NCI-H2081 treated with DMSO at 0.1 percent for 48 hours (cell line): ENCODE measurements around the gene TMEM217.
"Not testable (repeated sequence)": the region's sequence is repeated elsewhere in the genome, so short reads cannot be mapped to it uniquely, and the experiment has no call there.

Experiments
- DNase-seq: peaks from one replicate; lab custom pipeline; 2025; lab: John Stamatoyannopoulos, UW

The TMEM217 gene

DNA sequence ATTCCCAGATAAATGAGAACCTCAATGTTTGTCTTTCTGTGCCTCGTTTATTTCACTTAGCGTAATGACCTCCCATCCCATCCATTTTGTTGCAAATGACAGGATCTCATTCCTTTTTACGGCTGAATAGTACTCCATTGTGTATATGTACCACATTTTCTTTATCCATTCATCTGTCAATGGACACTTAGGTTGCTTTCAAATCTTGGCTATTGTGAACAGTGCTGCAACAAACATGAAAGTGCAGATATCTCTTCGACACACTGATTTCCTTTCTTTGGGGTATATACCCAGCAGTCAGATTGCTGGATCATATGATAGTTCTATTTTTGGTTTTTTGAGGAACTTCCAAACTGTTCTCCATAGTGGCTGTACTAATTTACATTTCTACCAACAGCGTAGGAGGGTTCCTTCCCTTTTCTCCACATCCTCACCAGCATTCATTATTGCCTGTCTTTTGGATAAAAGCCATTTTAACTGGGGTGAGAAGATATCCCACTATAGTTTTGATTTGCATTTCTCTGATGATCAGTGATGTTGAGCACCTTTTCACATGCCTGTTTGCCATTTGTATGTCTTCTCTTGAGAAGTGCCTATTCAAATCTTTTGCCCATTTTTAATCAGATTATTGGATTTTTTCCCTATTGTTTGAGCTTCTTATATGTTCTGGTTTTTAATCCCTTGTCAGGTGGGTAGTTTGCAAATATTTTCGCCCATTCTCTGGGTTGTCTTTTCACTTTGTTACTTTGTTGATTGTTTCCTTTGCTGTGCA, 71.8 kb downstream of the TMEM217 start:
- DNase-seq, result not testable (repeated sequence)

DNA sequence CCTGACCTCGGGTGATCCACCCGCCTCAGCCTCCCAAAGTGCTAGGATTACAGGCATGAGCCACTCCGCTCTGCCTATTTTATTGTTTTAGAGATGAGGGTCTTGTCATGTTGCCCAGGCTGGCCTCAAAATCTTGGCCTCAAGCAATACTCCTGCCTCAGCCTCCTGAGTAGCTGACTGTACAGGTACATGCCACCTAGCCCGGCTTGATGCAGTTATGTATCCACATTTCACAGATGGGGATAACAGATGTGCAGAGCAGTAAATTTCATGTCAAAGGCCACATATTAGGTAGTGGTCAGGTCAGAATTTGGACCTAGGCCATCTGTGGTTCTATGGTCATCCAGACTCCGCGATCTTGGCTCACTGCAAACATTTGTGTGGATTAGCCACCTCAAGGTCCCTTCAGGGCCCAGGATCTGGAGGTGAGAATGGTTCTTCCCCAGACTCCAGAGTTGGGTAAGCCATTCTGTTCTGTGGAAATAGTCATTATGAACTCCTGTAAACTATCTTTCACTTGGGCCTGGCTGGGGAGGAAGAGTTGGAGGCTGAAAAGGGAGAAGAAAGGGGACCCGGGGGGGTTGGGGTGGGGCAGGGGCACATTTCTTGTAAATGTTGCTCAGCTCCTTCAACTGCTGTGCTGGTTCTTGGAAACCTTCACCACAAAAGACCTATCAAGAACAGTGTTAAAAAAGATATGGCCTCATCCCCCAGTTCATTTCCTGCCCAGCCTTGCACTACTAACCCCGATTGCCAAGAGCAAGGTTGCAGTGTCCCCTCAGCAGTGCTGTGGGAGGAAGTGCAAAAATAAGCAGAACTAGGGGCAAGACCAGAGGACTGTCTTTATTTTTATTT, 75.0 kb downstream of the TMEM217 start:
- no peak for DNase-seq

DNA sequence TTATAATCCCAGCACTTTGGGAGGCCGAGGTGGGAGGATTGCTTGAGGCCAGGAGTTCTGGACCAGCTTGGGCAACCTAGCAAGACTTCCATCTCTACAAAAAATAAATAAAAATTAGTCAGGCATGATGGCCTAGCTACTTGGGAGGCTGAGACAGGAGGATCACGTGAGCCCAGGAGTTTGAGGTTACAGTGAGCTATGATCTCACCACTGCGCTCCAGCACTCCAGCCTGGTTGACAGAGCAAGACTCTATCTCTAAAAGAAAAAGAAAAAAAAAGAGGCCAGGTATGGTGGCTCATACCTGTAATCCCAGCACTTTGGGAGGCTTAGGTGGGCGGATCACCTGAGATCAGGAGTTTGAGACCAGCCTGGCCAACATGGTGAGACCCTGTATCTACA, 77.3 kb downstream of the TMEM217 start:
- DNase-seq, result not testable (repeated sequence)

DNA sequence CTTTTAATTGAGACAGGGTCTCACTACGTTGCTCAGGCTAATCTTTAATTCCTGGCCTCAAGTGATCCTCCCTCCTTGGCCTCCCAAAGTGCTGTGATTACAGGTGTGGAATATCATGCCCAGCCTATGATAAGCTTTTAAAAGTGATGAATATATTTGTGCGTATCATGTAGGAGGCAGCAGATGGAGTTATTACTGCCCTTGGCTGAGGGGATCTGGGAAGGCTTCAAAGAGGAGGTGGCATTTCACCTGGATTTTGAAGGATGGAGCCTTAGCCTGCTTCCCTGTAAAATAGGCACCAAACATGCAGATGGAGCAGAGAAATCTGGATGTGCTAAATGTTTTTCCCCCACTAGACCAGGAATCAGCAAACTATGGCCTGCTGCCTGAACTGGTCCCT, 77.9 kb downstream of the TMEM217 start:
- no peak for DNase-seq

DNA sequence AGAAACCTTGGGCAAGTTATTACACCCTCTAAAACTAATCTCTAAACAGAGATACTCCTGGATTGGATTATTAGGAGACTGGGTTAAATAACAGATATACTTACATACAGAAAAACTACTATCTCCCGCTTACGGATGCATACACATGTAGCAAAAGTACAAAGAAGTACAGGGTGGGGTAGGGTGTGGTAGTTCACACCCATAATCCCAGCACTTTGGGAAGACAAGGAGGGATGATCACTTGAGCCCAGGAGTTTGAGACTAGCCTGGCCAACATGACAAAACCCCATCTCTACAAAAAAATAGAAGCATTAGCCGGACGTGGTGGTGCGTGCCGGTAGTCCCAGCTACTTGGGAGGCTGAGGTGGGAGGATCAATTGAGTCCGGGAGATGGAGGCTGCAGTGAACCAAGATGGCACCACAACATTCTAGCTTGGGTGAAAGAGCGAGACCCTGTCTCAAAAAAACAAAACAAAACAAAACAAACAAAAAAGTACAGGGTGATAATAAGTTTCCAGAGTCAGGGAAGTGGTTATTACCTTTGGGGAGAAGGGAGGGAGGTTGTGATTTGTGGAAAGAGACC, 79.9 kb downstream of the TMEM217 start:
- DNase-seq, result no peak

DNA sequence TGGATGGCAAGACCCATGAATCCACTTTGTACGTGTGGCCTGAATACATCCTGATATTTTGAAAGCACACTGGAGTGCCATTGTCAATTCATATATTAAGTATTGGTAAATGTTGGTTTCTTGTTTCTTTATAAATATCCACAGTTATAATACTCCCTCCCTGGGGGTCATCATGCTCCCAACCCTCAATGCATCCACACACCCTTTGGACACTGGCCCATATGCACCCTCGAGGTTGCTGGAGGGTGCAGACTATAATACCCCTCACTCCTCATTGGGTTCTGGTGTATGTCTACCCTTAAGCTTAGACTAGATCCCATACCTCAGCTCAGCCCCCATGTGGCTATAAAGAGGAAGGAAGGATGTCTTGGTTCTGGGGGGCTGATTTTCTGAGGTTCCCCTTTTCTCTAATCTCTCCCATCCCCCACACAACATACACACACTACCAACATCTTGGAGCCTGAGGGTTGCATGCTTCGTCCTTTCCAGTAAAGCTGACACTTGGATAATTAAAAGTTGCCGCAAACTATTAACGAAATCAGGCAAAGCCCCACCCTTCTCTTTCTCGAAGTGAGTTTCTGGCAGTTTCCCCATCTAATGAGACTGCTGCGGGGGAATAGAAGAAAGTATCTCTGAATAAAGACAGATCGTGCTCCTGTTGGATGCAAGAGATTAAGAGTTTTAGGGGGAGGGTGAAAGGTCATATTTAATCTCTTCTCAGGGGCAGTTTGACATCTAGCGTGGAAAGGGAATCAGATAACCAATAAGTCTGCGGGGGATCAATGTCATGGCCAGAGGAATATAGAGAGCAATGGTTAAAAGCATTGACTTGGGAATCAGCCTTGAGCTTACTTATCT, 80.6 kb downstream of the TMEM217 start:
- no peak for DNase-seq

DNA sequence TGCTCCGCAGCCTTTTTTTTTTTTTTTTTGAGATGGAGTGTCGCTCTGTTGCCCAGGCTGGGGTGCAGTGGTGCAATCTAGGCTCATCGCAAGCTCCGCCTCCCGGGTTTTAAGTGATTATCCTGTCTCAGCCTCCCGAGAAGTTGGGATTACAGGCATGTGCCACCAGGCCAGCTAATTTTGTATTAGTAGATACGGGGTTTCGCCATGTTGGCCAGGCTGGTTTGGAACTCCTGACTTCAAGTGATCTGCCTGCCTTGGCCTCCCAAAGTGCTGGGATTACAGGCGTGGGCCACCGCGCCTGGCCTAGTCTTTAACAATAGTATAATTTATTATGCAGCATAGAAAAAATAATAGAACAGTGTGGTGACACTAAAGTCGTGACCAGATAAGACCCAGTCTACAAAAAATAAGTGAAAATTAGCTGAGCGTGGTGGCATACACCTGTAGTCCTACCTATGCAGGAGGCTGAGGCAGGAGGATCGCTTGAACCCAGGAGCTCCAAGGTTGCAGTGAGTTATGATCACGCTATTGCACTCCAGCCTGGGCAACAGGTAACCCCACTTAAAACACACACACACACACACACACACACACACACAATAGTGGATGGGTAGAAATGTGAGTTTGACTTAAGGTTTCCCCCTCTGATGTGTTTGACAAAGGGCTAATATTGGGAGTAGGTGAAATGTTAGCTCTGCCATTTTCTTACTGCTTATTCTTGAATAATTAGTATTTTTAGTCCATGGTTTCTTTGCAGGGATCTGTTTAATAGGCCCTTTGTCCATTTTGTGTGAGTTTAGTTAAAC, 81.5 kb downstream of the TMEM217 start:
- no peak for DNase-seq

DNA sequence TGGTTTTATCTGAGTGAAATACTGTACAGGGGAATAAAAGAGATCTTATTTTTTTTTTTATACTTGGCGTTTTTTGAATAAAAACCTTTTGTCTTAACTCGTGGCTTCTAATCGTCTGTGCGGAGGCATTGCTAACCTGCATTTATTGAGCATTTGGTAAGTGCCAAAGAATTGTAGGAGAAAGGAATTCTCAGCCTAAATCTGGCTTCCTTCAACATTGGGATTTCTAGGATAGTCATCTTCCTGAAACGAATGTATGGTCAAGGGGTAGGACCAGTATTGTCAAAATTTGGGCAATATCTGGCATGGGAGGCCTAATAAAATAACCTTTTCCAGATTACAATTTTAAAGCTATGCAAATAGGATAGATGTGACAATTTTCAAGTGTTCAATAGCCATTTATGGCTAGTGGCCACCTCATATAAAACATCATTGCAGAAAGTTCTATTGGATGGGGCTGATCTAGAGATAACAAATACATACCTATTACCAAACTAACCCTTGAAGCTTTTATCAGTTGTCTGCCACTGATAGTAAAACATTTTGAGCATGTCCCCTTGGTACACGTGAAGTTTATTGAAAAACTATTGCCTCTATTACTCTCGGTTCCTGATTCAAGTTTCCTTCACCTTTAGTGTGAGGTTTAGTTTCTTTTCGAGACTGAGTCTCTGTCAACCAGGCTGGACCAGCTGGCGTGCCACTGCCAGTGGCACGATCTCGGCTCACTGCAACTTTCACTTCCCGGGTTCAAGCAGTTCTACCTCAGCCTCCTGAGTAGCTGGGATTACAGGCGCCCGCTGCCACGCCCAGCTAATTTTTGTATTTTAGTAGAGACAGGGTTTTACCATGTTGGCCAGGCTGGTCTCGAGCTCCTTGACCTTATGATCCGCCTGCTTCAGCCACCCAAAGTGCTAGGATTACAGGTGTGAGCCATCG, 82.3 kb downstream of the TMEM217 start:
- no peak for DNase-seq

DNA sequence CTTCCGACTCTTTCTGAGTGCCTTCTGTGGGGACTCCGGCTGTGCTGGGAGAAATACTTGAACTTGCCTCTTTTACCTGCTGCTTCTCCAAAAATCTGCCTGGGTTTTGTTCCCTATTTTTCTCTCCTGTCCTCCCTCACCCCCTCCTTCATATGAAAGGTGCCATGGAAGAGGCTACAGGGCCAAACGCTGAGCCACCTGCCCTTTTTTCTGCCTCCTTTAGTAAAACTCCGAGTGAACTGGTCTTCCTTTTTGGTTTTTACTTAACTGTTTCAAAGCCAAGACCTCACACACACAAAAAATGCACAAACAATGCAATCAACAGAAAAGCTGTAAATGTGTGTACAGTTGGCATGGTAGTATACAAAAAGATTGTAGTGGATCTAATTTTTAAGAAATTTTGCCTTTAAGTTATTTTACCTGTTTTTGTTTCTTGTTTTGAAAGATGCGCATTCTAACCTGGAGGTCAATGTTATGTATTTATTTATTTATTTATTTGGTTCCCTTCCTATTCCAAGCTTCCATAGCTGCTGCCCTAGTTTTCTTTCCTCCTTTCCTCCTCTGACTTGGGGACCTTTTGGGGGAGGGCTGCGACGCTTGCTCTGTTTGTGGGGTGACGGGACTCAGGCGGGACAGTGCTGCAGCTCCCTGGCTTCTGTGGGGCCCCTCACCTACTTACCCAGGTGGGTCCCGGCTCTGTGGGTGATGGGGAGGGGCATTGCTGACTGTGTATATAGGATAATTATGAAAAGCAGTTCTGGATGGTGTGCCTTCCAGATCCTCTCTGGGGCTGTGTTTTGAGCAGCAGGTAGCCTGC, 83.2 kb downstream of the TMEM217 start:
- no peak for DNase-seq

DNA sequence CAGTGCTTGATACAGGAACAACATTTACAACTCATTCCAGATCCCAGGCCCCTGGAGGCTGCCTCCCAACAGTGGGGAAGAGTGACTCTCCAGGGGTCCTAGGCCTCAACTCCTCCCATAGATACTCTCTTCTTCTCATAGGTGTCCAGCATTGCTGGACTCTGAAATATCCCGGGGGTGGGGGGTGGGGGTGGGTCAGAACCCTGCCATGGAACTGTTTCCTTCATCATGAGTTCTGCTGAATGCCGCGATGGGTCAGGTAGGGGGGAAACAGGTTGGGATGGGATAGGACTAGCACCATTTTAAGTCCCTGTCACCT, 83.8 kb downstream of the TMEM217 start:
- DNase-seq, result no peak

DNA sequence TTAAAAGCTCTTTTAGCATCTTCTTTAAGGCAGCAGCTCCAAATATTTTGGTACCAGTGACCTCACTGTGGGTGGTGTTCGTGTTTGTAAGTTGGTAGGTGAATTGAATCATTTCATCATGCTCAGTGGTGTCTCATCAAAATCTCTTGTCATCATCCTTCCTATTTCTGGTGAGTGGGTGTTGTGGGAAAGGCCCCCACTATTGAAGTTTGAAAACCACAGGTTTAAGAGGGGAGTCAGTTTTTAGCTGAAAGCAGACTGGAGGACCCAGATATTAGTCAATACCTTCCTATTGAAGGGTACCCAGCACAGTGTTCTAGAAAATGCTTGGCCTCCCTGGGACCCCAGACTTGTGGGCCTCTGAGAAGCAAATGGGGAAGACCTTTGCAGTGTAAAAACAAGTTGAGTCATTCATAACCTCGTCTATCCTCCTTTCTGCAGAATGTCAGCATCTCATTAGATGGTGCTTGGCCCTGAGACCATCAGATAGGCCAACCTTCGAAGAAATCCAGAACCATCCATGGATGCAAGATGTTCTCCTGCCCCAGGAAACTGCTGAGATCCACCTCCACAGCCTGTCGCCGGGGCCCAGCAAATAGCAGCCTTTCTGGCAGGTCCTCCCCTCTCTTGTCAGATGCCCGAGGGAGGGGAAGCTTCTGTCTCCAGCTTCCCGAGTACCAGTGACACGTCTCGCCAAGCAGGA, 84.3 kb downstream of the TMEM217 start:
- DNase-seq, result no peak

DNA sequence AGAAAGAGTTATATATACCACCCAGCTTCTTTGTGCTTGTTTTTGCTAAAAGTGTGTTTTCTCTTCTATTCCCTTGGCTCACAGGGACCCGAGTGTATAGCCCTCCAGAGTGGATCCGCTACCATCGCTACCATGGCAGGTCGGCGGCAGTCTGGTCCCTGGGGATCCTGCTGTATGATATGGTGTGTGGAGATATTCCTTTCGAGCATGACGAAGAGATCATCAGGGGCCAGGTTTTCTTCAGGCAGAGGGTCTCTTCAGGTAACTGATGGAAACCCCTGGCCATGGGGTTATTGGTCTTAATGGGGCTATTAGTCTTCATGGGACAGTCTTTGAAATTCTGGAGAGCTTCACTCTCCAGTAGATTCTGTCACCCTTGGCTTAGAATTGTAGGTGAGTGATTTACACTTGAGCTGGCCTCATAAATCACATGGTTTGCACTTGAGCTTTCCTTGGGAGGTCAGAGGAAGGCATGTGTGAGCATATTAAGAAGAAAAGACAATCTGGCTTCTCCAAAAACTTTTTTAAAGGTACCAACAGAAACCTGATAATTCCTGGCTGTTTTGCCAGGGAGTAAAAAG, 84.9 kb downstream of the TMEM217 start:
- DNase-seq, result no peak

DNA sequence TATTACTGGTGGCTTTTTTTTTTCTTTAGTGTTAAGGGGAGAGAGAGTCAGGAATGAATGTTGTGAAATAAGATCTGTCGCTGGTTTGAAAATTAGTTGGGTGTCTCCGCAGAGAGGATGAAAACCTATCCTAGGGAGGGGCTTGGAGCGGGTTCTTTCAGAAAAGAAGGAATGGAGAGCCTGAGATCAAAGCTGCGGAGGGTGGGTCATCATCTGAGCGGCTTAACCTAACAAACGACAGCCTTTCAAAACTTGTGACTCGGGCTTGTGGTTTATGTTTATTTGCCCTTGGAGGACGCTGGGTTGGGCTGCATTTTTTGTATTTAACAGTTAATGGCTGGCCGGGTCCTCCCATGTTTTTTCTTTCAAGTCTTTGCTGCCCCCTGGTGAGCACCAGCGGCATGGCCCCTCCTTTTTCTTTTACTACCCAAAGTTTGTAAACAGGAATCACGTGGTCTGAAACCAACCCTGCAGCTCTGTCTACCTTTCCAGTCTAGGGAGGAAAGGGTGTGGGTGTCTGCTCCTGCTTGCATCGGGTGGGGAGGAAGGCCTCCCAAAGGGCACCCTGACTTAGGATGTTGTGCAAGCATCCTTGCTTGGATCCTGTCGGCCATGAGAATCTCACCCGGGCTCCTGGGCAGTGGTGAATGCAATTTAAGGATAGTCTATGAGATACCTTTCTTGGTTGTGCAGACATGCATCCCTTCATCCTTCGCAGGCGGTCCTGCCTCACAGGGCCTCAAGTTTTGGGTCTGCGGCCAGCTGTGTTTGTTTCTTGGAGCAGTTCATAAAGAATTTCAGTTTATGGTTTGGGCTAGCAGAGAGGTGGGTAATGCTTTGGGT, 85.8 kb downstream of the TMEM217 start:
- peak; percentile 54 for DNase-seq

DNA sequence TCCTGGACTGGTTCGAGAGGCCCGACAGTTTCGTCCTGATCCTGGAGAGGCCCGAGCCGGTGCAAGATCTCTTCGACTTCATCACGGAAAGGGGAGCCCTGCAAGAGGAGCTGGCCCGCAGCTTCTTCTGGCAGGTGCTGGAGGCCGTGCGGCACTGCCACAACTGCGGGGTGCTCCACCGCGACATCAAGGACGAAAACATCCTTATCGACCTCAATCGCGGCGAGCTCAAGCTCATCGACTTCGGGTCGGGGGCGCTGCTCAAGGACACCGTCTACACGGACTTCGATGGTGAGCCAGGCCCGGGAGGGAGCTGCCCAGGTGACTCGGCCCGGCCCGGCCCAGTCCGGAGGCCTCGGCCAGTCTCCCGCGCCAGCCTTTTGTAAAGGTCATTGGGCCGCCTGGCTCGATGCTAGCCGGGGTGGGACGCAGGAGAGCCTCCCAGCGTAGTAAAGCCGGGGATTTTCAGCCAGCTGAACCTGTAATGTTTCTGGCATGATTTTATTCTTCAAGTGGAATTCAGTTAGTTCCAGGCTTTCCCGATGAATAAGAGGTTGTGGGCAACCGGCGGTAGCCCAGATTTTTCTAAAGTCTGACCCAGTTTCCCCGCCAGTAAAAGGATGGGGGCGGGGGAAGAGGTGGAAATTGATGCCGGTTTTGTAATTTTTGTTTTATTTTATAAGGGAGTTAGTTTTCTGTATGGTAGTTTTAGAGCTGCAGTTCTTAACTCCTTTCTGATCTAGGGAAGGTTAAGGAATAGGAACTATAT, 86.6 kb downstream of the TMEM217 start:
- DNase-seq, result no peak

DNA sequence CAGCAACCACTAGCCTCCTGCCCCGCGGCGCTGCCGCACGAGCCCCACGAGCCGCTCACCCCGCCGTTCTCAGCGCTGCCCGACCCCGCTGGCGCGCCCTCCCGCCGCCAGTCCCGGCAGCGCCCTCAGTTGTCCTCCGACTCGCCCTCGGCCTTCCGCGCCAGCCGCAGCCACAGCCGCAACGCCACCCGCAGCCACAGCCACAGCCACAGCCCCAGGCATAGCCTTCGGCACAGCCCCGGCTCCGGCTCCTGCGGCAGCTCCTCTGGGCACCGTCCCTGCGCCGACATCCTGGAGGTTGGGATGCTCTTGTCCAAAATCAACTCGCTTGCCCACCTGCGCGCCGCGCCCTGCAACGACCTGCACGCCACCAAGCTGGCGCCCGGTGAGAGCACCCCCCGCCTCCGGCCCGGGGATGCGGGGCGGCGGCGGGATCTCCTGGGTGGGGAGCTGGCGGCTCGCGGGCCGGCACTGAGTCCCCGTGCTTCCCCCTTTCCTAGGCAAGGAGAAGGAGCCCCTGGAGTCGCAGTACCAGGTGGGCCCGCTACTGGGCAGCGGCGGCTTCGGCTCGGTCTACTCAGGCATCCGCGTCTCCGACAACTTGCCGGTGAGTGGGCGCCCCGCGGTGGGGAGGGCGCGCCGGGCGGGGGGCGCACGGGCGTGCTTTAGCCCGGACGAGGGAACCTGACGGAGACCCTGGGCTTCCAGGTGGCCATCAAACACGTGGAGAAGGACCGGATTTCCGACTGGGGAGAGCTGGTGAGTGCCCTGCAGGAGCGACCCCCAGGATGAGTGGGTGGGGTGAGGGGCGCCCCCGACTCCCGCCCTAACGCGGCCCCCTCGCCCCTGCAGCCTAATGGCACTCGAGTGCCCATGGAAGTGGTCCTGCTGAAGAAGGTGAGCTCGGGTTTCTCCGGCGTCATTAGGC, 87.4 kb downstream of the TMEM217 start:
- DNase-seq, result no peak
